ENCODE data around the gene IL32. TPM values are rescaled to one million over a fixed set of nuclear protein-coding genes. Genes with fewer than 3 reads are reported as not detected.
A peak's percentile ranks its signal among the peaks of the same experiment; 100 is the strongest.

IL32 gene
- total RNA-seq, 2 donors from 2014 or later: 2,042 to 3,291 TPM

- no peak overlapping the region for H3K27ac Mint-ChIP-seq
- peaks cover 11 to 29% of the 10 kb centered on the region in 2 donors for H3K36me3 Mint-ChIP-seq
- DNase-seq (ENCODE audit: low spot score in 2 of 2) (no peak), ATAC-seq (no peak)
- H3K9me3 Mint-ChIP-seq: no peaks in the 10 kb centered on the region
Observed at GRCh38 chr16:3026003-3026378, 39.4 kb upstream of the IL32 start.

- Mint-ChIP-seq H3K9me3 (no peaks in the 10 kb centered on the region), H3K36me3 (peaks cover 11 to 29% of the 10 kb centered on the region in 2 donors), H3K27ac (no peak overlapping the region)
- ATAC-seq (no peak), DNase-seq (ENCODE audit: low spot score in 2 of 2) (no peak)
Observed at GRCh38 chr16:3026609-3027488, 38.6 kb upstream of the IL32 start.

- Mint-ChIP-seq H3K36me3 (peaks cover 11 to 29% of the 10 kb centered on the region in 2 donors), H3K27ac (no peak overlapping the region)
- no peak for ATAC-seq
Observed at GRCh38 chr16:3027489-3027795, 38.0 kb upstream of the IL32 start.

GRCh38 chr16:3027983-3028715 is 37.3 kb upstream of the IL32 start:
- peak; percentile 43 to 56 for ATAC-seq
- peak; percentile 83 to 96 for DNase-seq (ENCODE audit: low spot score in 2 of 2)
- H3K27ac Mint-ChIP-seq: no peak overlapping the region
- H3K9me3 Mint-ChIP-seq: no peaks in the 10 kb centered on the region
- H3K36me3 Mint-ChIP-seq: peaks cover 5 to 29% of the 10 kb centered on the region in 2 donors

More at GRCh38 chr16:3027489-3027795, 38.0 kb upstream of the IL32 start:
- DNase-seq (ENCODE audit: low spot score in 2 of 2): no peak
- no peaks in the 10 kb centered on the region for H3K9me3 Mint-ChIP-seq

GRCh38 chr16:3028716-3029319 is 36.6 kb upstream of the IL32 start:
- no peak for DNase-seq (ENCODE audit: low spot score in 2 of 2)
- no peak for ATAC-seq
- H3K27ac Mint-ChIP-seq: no peak overlapping the region

GRCh38 chr16:3029491-3030221 is 35.8 kb upstream of the IL32 start:
- no peaks in the 10 kb centered on the region for H3K9me3 Mint-ChIP-seq
- ATAC-seq: peak; percentile 43 to 65

More at GRCh38 chr16:3028716-3029319, 36.6 kb upstream of the IL32 start:
- no peaks in the 10 kb centered on the region for H3K9me3 Mint-ChIP-seq
- H3K36me3 Mint-ChIP-seq: peaks cover 5 to 29% of the 10 kb centered on the region in 2 donors

GRCh38 chr16:3030222-3031212 is 34.9 kb upstream of the IL32 start:
- Mint-ChIP-seq H3K36me3 (peaks cover 0 to 24% of the 10 kb centered on the region in 2 donors), H3K9me3 (no peaks in the 10 kb centered on the region), H3K27ac (peak overlapping the region in 1 of 2 donors; percentile 55)
- no peak for DNase-seq (ENCODE audit: low spot score in 2 of 2)
- ATAC-seq: no peak

More at GRCh38 chr16:3029491-3030221, 35.8 kb upstream of the IL32 start:
- Mint-ChIP-seq H3K36me3 (peaks cover 0 to 24% of the 10 kb centered on the region in 2 donors), H3K27ac (peak overlapping the region in 1 of 2 donors; percentile 55)
- DNase-seq (ENCODE audit: low spot score in 2 of 2): peak in 1 of 2 donors; percentile 70

- H3K27ac Mint-ChIP-seq: no peak overlapping the region
- no peaks in the 10 kb centered on the region for H3K9me3 Mint-ChIP-seq
- ATAC-seq: no peak
- no peak for DNase-seq (ENCODE audit: low spot score in 2 of 2)
- H3K36me3 Mint-ChIP-seq: peaks cover 0 to 16% of the 10 kb centered on the region in 2 donors
Observed at GRCh38 chr16:3032624-3033023, 32.8 kb upstream of the IL32 start.

GRCh38 chr16:3035289-3035971 is 30.0 kb upstream of the IL32 start:
- Mint-ChIP-seq H3K36me3 (no peaks in the 10 kb centered on the region), H3K9me3 (no peaks in the 10 kb centered on the region), H3K27ac (no peak overlapping the region)
- DNase-seq (ENCODE audit: low spot score in 2 of 2) (no peak), ATAC-seq (no peak)

- H3K36me3 Mint-ChIP-seq: no peaks in the 10 kb centered on the region
- H3K27ac Mint-ChIP-seq: no peak overlapping the region
- H3K9me3 Mint-ChIP-seq: no peaks in the 10 kb centered on the region
- DNase-seq (ENCODE audit: low spot score in 2 of 2) (no peak), ATAC-seq (no peak)
Observed at GRCh38 chr16:3035972-3036725, 29.3 kb upstream of the IL32 start.

- Mint-ChIP-seq H3K36me3 (no peaks in the 10 kb centered on the region), H3K9me3 (no peaks in the 10 kb centered on the region), H3K27ac (no peak within 1 kb of the TSS)
- DNase-seq (ENCODE audit: low spot score in 2 of 2) (no peak), ATAC-seq (no peak)
Observed at GRCh38 chr16:3036726-3037315, 28.6 kb upstream of the IL32 start, which contains the start of gene BICDL2. TSS of gene BICDL2 (minus strand) at chr16:3036944. CDS start at chr16:3035496, 1,448 bp downstream.

GRCh38 chr16:3038256-3038655 is 27.2 kb upstream of the IL32 start:
- ATAC-seq: no peak
- DNase-seq (ENCODE audit: low spot score in 2 of 2): no peak
- Mint-ChIP-seq H3K27ac (no peak overlapping the region), H3K9me3 (no peaks in the 10 kb centered on the region), H3K36me3 (no peaks in the 10 kb centered on the region)

GRCh38 chr16:3038896-3039295 is 26.5 kb upstream of the IL32 start:
- H3K9me3 Mint-ChIP-seq: no peaks in the 10 kb centered on the region
- H3K36me3 Mint-ChIP-seq: no peaks in the 10 kb centered on the region
- DNase-seq (ENCODE audit: low spot score in 2 of 2) (no peak), ATAC-seq (no peak)
- H3K27ac Mint-ChIP-seq: no peak overlapping the region

GRCh38 chr16:3042376-3042775 is 23.1 kb upstream of the IL32 start:
- DNase-seq (ENCODE audit: low spot score in 2 of 2) (no peak), ATAC-seq (no peak)
- H3K27ac Mint-ChIP-seq: no peak overlapping the region
- no peaks in the 10 kb centered on the region for H3K9me3 Mint-ChIP-seq
- no peaks in the 10 kb centered on the region for H3K36me3 Mint-ChIP-seq
